ENCODE measurements around the gene CDC34. TPM values are rescaled to one million over a fixed set of nuclear protein-coding genes. Genes with fewer than 3 reads are reported as not detected.

CDC34 gene
- total RNA-seq, 1 experiment from 2014 or later, result 112 TPM

DNA sequence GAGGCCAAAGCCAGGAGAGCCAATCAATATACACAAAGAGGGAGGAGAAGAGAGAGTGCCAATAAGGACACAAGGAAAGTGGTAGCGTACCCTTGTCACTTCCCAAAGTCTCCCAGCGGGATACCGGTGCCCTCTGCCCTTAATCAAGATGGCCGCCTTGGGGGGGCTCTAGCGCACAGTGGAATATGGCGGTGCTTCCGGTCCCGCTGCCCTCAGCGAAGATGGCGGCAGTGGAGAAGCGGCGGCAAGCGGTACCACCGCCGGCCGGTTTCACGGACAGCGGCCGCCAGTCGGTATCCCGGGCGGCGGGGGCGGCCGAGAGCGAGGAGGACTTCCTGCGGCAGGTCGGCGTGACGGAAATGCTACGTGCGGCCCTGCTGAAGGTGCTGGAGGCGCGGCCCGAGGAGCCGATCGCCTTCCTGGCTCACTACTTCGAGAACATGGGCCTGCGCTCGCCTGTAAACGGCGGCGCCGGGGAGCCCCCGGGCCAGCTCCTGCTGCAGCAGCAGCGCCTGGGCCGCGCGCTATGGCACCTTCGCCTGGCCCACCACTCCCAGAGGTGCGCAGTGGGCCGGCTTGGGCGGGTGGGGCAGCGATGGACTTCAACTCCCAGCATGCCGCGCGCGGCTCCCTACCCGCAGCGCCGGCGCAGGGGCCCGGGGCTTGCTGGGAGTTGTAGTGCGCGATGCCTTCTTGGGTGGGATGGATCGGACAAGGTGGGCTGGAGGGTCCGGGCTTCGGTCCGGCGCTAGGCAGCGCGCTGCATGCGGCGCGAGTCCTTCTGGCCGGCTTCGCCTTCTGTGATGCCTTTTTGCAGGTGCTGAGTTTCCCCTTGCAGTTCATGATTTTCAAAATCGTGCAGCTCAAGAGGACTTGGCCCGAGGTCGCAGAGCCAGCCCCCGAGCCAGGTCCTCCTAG is 24.0 kb upstream of the CDC34 start, which contains the start of gene TPGS1:
TSS of gene TPGS1 (plus strand) at position 212 of the 918 bp plus-strand sequence. CDS start at position 222, 10 bp downstream.
- WGBS (ENCODE audit: extremely low coverage, insufficient read length, low lambda C conversion rate), result no CpG with 5 or more reads among the region's 81 CpGs
- TF ChIP-seq, protein P1, sequence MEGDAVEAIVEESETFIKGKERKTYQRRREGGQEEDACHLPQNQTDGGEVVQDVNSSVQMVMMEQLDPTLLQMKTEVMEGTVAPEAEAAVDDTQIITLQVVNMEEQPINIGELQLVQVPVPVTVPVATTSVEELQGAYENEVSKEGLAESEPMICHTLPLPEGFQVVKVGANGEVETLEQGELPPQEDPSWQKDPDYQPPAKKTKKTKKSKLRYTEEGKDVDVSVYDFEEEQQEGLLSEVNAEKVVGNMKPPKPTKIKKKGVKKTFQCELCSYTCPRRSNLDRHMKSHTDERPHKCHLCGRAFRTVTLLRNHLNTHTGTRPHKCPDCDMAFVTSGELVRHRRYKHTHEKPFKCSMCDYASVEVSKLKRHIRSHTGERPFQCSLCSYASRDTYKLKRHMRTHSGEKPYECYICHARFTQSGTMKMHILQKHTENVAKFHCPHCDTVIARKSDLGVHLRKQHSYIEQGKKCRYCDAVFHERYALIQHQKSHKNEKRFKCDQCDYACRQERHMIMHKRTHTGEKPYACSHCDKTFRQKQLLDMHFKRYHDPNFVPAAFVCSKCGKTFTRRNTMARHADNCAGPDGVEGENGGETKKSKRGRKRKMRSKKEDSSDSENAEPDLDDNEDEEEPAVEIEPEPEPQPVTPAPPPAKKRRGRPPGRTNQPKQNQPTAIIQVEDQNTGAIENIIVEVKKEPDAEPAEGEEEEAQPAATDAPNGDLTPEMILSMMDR (conservative IDR thresholded peaks at IDR 0.05), result no peak
- no peak within 1 kb of the TSS for H2AFZ ChIP-seq (ENCODE audit: low read length)

More for the DNA sequence above, 24.0 kb upstream of the CDC34 start, which contains the start of gene TPGS1:
- H2BK5ac ChIP-seq (ENCODE audit: insufficient read length, low read length), result peak within 1 kb of the TSS; percentile 66
- no peaks in the 10 kb centered on the region for H3K79me1 ChIP-seq (ENCODE audit: insufficient read depth, low read depth, low read length, poor library complexity, severe bottlenecking)
- H3K9me3 Mint-ChIP-seq, result peaks cover 5 to 7% of the 10 kb centered on the region in 2 experiments; a peak in 3 of 5 replicates
- H3K56ac ChIP-seq (ENCODE audit: insufficient read length, low read depth, low read length), result no peak within 1 kb of the TSS
- peak within 1 kb of the TSS; percentile 17 for H4K5ac ChIP-seq (ENCODE audit: insufficient read length, low read depth, low read length)
- no peak within 1 kb of the TSS for H2BK120ac ChIP-seq (ENCODE audit: low read depth, low read length, poor library complexity, severe bottlenecking)
- H3K36me3 Mint-ChIP-seq (ENCODE audit: insufficient read depth in 1 of 3, low read depth in 3 of 3), result peaks cover 10 to 16% (median 10%) of the 10 kb centered on the region in 3 experiments; a peak in 6 of 7 replicates
- H4K20me1 ChIP-seq (ENCODE audit: control insufficient read depth, insufficient read depth, insufficient read length), result peaks cover 2% of the 10 kb centered on the region
- H3K27me3 Mint-ChIP-seq (ENCODE audit: low read depth), result peaks cover 13% of the 10 kb centered on the region
- H3K27ac Mint-ChIP-seq, result peak within 1 kb of the TSS; percentile 99 to 100 (median 100)
- no peak within 1 kb of the TSS for H2BK15ac ChIP-seq (ENCODE audit: low read depth, low read length)
- H3K9ac ChIP-seq (ENCODE audit: extremely low read depth, insufficient read length, low read length), result peak within 1 kb of the TSS; percentile 56
- no peaks in the 10 kb centered on the region for H3K9me3 ChIP-seq (ENCODE audit: control insufficient read depth, low read depth, low read length)
- H3K4me2 ChIP-seq (ENCODE audit: insufficient read depth, insufficient read length, low read length), result peak within 1 kb of the TSS; percentile 80
- H3K79me2 ChIP-seq (ENCODE audit: insufficient read depth, low read length), result no peaks in the 10 kb centered on the region
- peak within 1 kb of the TSS; percentile 56 for H3K27ac ChIP-seq (ENCODE audit: insufficient read length, low read depth, low read length)
- H3K4me3 Mint-ChIP-seq, result peak within 1 kb of the TSS; percentile 74 to 94
- no peaks in the 10 kb centered on the region for H3K4me1 ChIP-seq (ENCODE audit: insufficient read depth, low read length)
- no peak within 1 kb of the TSS for H2BK20ac ChIP-seq (ENCODE audit: low read depth, low read length, poor library complexity, severe bottlenecking)
- no peak within 1 kb of the TSS for H3K23ac ChIP-seq (ENCODE audit: insufficient read length, low read depth, low read length)
- H3K14ac ChIP-seq (ENCODE audit: insufficient read depth, low read length), result peak within 1 kb of the TSS; percentile 84
- DNase-seq, result peak; percentile 84
- no peak within 1 kb of the TSS for H4K8ac ChIP-seq (replicated peaks; ENCODE audit: insufficient read length, low read depth, low read length)
- H3K18ac ChIP-seq (ENCODE audit: insufficient read length, low read depth, low read length), result peak within 1 kb of the TSS; percentile 83
- H3K27me3 ChIP-seq (ENCODE audit: insufficient read depth, low read length), result no peaks in the 10 kb centered on the region
- H3K23me2 ChIP-seq (ENCODE audit: insufficient read length, low read depth, low read length, poor library complexity, severe bottlenecking), result peaks cover 8% of the 10 kb centered on the region
- no peak within 1 kb of the TSS for H2AK5ac ChIP-seq (ENCODE audit: insufficient read length, low read length)
- peaks cover 21 to 25% of the 10 kb centered on the region in 2 experiments for H3K4me1 Mint-ChIP-seq
- no peak within 1 kb of the TSS for H2BK12ac ChIP-seq (ENCODE audit: insufficient read length, low read depth, low read length)
- H3K4ac ChIP-seq (ENCODE audit: low read depth, low read length), result no peak within 1 kb of the TSS
- no peak within 1 kb of the TSS for H3T11ph ChIP-seq (ENCODE audit: low read length)
- H4K91ac ChIP-seq (ENCODE audit: insufficient read length, low read depth, low read length), result no peak within 1 kb of the TSS

Data from H9 (cell line).